HEK293 (cell line): ENCODE measurements around the gene AFG3L2.

Experiments used
- CTCF ChIA-PET: fragments of 350-600 bp; formaldehyde crosslinking; extraction: SDS; loops from one replicate; lab custom pipeline; 2021; ENCODE audit warnings: antibody characterized with exemption; lab: Yijun Ruan, JAX
- POLR2A ChIA-PET: fragments of 300-600 bp; formaldehyde crosslinking; extraction: SDS; loops from one replicate; lab custom pipeline; 2020; ENCODE audit warnings: antibody characterized with exemption, inconsistent platforms; lab: Yijun Ruan, JAX
- H3K27ac ChIP-seq: fragments of 200-500 bp; sonication (Bioruptor generic); 2 replicates; pipeline ENCODE4 v1.5.1; 2014; ENCODE audit warnings: low read depth, low read length, control low read depth, inconsistent platforms; ENCODE audit errors: extremely low read depth
- H3K36me3 ChIP-seq, 2 experiments: fragments of 200-500 bp in 1 of 2; sonication (Bioruptor generic) in 1 of 2; 1 replicate in 1 of 2; 2 replicates in 1 of 2; pipeline ENCODE4 v1.5.1; 2014 to 2017; ENCODE audit warnings: inconsistent platforms in 2 of 2, low read length in 2 of 2; ENCODE audit not compliant: control insufficient read depth in 2 of 2, insufficient read depth in 1 of 2
- H3K4me1 ChIP-seq: fragments of 200-500 bp; sonication (Bioruptor generic); 2 replicates; pipeline ENCODE4 v1.5.1; 2014; ENCODE audit warnings: mild to moderate bottlenecking, low read length, inconsistent platforms; ENCODE audit not compliant: control insufficient read depth, insufficient read depth
- H3K4me3 ChIP-seq: 2 replicates; pipeline ENCODE4 v1.5.1; 2011; ENCODE audit warnings: low read depth, mild to moderate bottlenecking, control low read depth, low read length, moderate library complexity
- H3K9me3 ChIP-seq: fragments of 200-500 bp; sonication (Bioruptor generic); 2 replicates; pipeline ENCODE4 v1.5.1; 2014; ENCODE audit warnings: low read depth, low read length, inconsistent platforms; ENCODE audit not compliant: control insufficient read depth, insufficient read depth
- KLF7 ChIP-seq: fragments of 450-650 bp; formaldehyde crosslinking; IDR thresholded peaks from 2 replicates; pipeline ENCODE4 v1.5.1; 2016; ENCODE audit warnings: missing biosample characterization, missing genetic modification characterization, borderline replicate concordance
- KLF8 ChIP-seq: fragments of 450-650 bp; formaldehyde crosslinking; IDR thresholded peaks from 2 replicates; pipeline ENCODE4 v1.5.1; 2016; ENCODE audit warnings: missing biosample characterization, missing genetic modification characterization
- PRDM1 ChIP-seq: fragments of 450-650 bp; formaldehyde crosslinking; IDR thresholded peaks from 2 replicates; pipeline ENCODE4; 2016; ENCODE audit warnings: missing biosample characterization, missing genetic modification characterization
- ZBTB20 ChIP-seq: fragments of 450-650 bp; formaldehyde crosslinking; IDR thresholded peaks from 2 replicates; pipeline ENCODE4 v1.5.1; 2016; ENCODE audit warnings: missing biosample characterization, missing genetic modification characterization
- ZNF121 ChIP-seq: fragments of 450-650 bp; formaldehyde crosslinking; IDR thresholded peaks from 2 replicates; pipeline ENCODE4 v1.5.1; 2016; ENCODE audit warnings: missing biosample characterization, missing genetic modification characterization
- ZNF175 ChIP-seq: fragments of 450-650 bp; formaldehyde crosslinking; IDR thresholded peaks from 2 replicates; pipeline ENCODE4 v1.5.1; 2016; ENCODE audit warnings: missing biosample characterization, missing genetic modification characterization
- ZNF350 ChIP-seq: fragments of 450-650 bp; formaldehyde crosslinking; IDR thresholded peaks from 2 replicates; pipeline ENCODE4 v1.5.0; 2017; ENCODE audit warnings: missing biosample characterization, mild to moderate bottlenecking, missing genetic modification characterization
- ZNF366 ChIP-seq: fragments of 450-650 bp; formaldehyde crosslinking; conservative IDR thresholded peaks from 2 replicates; pipeline ENCODE4 v1.5.1; 2016; ENCODE audit warnings: missing biosample characterization, missing genetic modification characterization
- ZNF548 ChIP-seq: fragments of 450-650 bp; formaldehyde crosslinking; IDR thresholded peaks from 2 replicates; pipeline ENCODE4 v1.5.1; 2016; ENCODE audit warnings: missing biosample characterization, missing genetic modification characterization
- ZNF555 ChIP-seq: fragments of 450-650 bp; formaldehyde crosslinking; conservative IDR thresholded peaks from 2 replicates; pipeline ENCODE4 v1.5.1; 2017; ENCODE audit warnings: missing biosample characterization, mild to moderate bottlenecking, missing genetic modification characterization, inconsistent platforms
- ZNF791 ChIP-seq: fragments of 450-650 bp; formaldehyde crosslinking; IDR thresholded peaks from 2 replicates; pipeline ENCODE4 v1.5.1; 2016; ENCODE audit warnings: missing biosample characterization, missing genetic modification characterization
- ZXDB ChIP-seq: fragments of 450-650 bp; formaldehyde crosslinking; IDR thresholded peaks from 2 replicates; pipeline ENCODE4 v1.5.1; 2016; ENCODE audit warnings: missing biosample characterization, missing genetic modification characterization
- TF ChIP-seq, protein P1 (sequence below): fragments of 450-650 bp; formaldehyde crosslinking; IDR thresholded peaks from 2 replicates; pipeline ENCODE4 v1.5.1; 2016; ENCODE audit warnings: missing biosample characterization, missing genetic modification characterization
- TF ChIP-seq, protein P2 (sequence below): fragments of 450-650 bp; formaldehyde crosslinking; IDR thresholded peaks from 2 replicates; pipeline ENCODE4 v1.5.1; 2017; ENCODE audit warnings: missing biosample characterization, mild to moderate bottlenecking, missing genetic modification characterization, moderate library complexity
- TF ChIP-seq, protein P3 (sequence below): fragments of 450-650 bp; formaldehyde crosslinking; IDR thresholded peaks from 2 replicates; pipeline ENCODE4 v1.5.1; 2016; ENCODE audit warnings: missing biosample characterization, missing genetic modification characterization
- TF ChIP-seq, protein P4 (sequence below): fragments of 450-650 bp; formaldehyde crosslinking; IDR thresholded peaks from 2 replicates; pipeline ENCODE4 v1.5.1; 2016; ENCODE audit warnings: missing biosample characterization, missing genetic modification characterization
- TF ChIP-seq, protein P5 (sequence below): fragments of 450-650 bp; formaldehyde crosslinking; IDR thresholded peaks from 2 replicates; pipeline ENCODE4 v1.5.1; 2016; ENCODE audit warnings: missing biosample characterization, missing genetic modification characterization
- TF ChIP-seq, protein P6 (sequence below): fragments of 450-650 bp; formaldehyde crosslinking; IDR thresholded peaks from 2 replicates; pipeline ENCODE4 v1.5.1; 2016; ENCODE audit warnings: missing biosample characterization, missing genetic modification characterization
- TF ChIP-seq, protein P7 (sequence below): fragments of 450-650 bp; formaldehyde crosslinking; IDR thresholded peaks from 2 replicates; pipeline ENCODE4 v1.5.1; 2016; ENCODE audit warnings: missing biosample characterization, missing genetic modification characterization

The AFG3L2 gene

DNA sequence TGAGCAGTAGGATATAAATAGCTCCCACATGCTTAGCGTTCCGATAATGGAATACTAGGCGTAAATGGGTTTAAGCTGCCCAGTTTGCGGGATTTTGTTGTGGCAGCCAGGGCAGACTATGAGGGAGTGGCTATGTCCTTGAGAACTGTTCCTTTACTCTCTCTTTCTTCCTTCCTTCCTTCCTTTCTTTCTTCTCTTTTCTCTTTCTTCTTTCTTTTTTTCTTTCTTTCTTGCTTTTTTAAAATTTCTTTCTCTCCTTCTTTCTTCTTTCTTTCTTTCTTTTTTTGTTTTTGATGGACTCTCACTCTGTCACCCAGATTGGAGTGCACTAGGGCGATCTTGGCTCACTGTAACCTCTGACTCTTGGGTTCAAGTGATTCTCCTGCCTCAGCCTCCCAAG lies 21.6 kb upstream of the AFG3L2 start:
- ChIA-PET CTCF (interaction anchor here (0.6 to 1.9 kb wide), 2 partner anchors 54 to 261 kb away, joined by 5 to 7 read pairs; no protein-coding TSS in a partner anchor), POLR2A (no interaction called here)
- peaks cover under 1% of the 10 kb centered on the region for H3K4me1 ChIP-seq
- no peaks in the 10 kb centered on the region for H3K9me3 ChIP-seq
- H3K36me3 ChIP-seq = no peaks in the 10 kb centered on the region
- H3K27ac ChIP-seq = no peak overlapping the region
- no peak overlapping the region for H3K4me3 ChIP-seq
- TF ChIP-seq, protein P1, sequence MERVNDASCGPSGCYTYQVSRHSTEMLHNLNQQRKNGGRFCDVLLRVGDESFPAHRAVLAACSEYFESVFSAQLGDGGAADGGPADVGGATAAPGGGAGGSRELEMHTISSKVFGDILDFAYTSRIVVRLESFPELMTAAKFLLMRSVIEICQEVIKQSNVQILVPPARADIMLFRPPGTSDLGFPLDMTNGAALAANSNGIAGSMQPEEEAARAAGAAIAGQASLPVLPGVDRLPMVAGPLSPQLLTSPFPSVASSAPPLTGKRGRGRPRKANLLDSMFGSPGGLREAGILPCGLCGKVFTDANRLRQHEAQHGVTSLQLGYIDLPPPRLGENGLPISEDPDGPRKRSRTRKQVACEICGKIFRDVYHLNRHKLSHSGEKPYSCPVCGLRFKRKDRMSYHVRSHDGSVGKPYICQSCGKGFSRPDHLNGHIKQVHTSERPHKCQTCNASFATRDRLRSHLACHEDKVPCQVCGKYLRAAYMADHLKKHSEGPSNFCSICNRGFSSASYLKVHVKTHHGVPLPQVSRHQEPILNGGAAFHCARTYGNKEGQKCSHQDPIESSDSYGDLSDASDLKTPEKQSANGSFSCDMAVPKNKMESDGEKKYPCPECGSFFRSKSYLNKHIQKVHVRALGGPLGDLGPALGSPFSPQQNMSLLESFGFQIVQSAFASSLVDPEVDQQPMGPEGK (tag by site-specific recombination) = no peak
- TF ChIP-seq ZXDB (tag by site-specific recombination) (no peak), ZNF366 (tag by site-specific recombination) (peak; percentile 64), KLF8 (tag by site-specific recombination) (no peak), ZNF121 (tag by site-specific recombination) (no peak), PRDM1 (tag by site-specific recombination) (peak; percentile 53; the same call in 1 of the 2 replicates), ZNF555 (tag by site-specific recombination) (no peak)

DNA sequence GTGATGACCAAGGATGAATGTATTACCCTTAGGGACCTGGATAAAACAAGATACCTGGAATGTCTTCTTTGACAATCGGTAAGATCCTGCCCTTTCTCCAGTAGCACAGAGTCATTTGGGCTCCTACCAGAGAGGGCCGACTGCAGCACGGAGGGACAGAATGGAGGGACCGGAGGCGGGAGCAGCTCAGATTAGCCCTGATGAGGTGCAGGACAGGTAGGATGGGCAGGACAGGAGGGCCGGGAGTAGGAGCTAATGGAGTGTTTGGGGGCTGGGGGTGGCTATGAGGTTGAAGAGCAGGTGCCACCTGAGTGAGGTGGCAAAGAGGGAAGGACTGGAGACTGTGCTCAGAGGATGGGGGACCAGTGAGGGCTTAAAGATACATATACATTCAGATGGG lies 20.8 kb upstream of the AFG3L2 start:
- Histone ChIP-seq H3K9me3 (no peaks in the 10 kb centered on the region), H3K4me1 (no peaks in the 10 kb centered on the region), H3K4me3 (no peak overlapping the region), H3K36me3 (no peaks in the 10 kb centered on the region), H3K27ac (no peak overlapping the region)
- ChIA-PET POLR2A (interaction anchor here (0.9 kb wide), 1 partner anchor 21 kb away, joined by 4 read pairs; the partner anchor contains the start of gene AFG3L2), CTCF (interaction anchor here (0.5 to 1.9 kb wide), 3 partner anchors 261 to 264 kb away, joined by 3 to 5 read pairs (median 5); no protein-coding TSS in a partner anchor)
- TF ChIP-seq, protein P2, sequence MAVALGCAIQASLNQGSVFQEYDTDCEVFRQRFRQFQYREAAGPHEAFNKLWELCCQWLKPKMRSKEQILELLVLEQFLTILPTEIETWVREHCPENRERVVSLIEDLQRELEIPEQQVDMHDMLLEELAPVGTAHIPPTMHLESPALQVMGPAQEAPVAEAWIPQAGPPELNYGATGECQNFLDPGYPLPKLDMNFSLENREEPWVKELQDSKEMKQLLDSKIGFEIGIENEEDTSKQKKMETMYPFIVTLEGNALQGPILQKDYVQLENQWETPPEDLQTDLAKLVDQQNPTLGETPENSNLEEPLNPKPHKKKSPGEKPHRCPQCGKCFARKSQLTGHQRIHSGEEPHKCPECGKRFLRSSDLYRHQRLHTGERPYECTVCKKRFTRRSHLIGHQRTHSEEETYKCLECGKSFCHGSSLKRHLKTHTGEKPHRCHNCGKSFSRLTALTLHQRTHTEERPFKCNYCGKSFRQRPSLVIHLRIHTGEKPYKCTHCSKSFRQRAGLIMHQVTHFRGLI = no peak
- TF ChIP-seq ZNF350 (tag by site-specific recombination) = no peak
- TF ChIP-seq ZNF791 (tag by site-specific recombination) = no peak
- TF ChIP-seq, protein P3, sequence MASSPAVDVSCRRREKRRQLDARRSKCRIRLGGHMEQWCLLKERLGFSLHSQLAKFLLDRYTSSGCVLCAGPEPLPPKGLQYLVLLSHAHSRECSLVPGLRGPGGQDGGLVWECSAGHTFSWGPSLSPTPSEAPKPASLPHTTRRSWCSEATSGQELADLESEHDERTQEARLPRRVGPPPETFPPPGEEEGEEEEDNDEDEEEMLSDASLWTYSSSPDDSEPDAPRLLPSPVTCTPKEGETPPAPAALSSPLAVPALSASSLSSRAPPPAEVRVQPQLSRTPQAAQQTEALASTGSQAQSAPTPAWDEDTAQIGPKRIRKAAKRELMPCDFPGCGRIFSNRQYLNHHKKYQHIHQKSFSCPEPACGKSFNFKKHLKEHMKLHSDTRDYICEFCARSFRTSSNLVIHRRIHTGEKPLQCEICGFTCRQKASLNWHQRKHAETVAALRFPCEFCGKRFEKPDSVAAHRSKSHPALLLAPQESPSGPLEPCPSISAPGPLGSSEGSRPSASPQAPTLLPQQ (tag by site-specific recombination) = no peak
- TF ChIP-seq, protein P4, sequence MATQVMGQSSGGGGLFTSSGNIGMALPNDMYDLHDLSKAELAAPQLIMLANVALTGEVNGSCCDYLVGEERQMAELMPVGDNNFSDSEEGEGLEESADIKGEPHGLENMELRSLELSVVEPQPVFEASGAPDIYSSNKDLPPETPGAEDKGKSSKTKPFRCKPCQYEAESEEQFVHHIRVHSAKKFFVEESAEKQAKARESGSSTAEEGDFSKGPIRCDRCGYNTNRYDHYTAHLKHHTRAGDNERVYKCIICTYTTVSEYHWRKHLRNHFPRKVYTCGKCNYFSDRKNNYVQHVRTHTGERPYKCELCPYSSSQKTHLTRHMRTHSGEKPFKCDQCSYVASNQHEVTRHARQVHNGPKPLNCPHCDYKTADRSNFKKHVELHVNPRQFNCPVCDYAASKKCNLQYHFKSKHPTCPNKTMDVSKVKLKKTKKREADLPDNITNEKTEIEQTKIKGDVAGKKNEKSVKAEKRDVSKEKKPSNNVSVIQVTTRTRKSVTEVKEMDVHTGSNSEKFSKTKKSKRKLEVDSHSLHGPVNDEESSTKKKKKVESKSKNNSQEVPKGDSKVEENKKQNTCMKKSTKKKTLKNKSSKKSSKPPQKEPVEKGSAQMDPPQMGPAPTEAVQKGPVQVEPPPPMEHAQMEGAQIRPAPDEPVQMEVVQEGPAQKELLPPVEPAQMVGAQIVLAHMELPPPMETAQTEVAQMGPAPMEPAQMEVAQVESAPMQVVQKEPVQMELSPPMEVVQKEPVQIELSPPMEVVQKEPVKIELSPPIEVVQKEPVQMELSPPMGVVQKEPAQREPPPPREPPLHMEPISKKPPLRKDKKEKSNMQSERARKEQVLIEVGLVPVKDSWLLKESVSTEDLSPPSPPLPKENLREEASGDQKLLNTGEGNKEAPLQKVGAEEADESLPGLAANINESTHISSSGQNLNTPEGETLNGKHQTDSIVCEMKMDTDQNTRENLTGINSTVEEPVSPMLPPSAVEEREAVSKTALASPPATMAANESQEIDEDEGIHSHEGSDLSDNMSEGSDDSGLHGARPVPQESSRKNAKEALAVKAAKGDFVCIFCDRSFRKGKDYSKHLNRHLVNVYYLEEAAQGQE (tag by site-specific recombination) = no peak
- TF ChIP-seq, protein P5, sequence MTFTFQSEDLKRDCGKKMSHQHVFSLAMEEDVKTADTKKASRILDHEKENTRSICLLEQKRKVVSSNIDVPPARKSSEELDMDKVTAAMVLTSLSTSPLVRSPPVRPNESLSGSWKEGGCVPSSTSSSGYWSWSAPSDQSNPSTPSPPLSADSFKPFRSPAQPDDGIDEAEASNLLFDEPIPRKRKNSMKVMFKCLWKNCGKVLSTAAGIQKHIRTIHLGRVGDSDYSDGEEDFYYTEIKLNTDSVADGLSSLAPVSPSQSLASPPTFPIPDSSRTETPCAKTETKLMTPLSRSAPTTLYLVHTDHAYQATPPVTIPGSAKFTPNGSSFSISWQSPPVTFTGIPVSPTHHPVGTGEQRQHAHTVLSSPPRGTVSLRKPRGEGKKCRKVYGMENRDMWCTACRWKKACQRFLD (tag by site-specific recombination) = no peak
- TF ChIP-seq, protein P6, sequence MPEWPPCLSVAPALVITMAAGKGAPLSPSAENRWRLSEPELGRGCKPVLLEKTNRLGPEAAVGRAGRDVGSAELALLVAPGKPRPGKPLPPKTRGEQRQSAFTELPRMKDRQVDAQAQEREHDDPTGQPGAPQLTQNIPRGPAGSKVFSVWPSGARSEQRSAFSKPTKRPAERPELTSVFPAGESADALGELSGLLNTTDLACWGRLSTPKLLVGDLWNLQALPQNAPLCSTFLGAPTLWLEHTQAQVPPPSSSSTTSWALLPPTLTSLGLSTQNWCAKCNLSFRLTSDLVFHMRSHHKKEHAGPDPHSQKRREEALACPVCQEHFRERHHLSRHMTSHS (tag by site-specific recombination) = no peak
- no peak for TF ChIP-seq ZNF548 (tag by site-specific recombination)
- no peak for TF ChIP-seq KLF7 (tag by site-specific recombination)
- TF ChIP-seq, protein P7, sequence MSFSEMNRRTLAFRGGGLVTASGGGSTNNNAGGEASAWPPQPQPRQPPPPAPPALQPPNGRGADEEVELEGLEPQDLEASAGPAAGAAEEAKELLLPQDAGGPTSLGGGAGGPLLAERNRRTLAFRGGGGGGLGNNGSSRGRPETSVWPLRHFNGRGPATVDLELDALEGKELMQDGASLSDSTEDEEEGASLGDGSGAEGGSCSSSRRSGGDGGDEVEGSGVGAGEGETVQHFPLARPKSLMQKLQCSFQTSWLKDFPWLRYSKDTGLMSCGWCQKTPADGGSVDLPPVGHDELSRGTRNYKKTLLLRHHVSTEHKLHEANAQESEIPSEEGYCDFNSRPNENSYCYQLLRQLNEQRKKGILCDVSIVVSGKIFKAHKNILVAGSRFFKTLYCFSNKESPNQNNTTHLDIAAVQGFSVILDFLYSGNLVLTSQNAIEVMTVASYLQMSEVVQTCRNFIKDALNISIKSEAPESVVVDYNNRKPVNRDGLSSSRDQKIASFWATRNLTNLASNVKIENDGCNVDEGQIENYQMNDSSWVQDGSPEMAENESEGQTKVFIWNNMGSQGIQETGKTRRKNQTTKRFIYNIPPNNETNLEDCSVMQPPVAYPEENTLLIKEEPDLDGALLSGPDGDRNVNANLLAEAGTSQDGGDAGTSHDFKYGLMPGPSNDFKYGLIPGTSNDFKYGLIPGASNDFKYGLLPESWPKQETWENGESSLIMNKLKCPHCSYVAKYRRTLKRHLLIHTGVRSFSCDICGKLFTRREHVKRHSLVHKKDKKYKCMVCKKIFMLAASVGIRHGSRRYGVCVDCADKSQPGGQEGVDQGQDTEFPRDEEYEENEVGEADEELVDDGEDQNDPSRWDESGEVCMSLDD (tag by site-specific recombination) = no peak
- no peak for TF ChIP-seq ZBTB20 (tag by site-specific recombination)
- no peak for TF ChIP-seq ZNF175
